ENCODE data around the gene OPCML.

The OPCML gene

GRCh38 chr11:132504501-132505041, 1027.7 kb downstream of the OPCML start:
- DNase-seq (ENCODE audit: low read depth): no peak
- no peak overlapping the region for H3K4me3 ChIP-seq (ENCODE audit: low read length)
- no peak for TF ChIP-seq CTCF (IDR thresholded peaks at IDR 0.05; ENCODE audit: insufficient read depth, low read depth, low read length, missing control alignments)

- DNase-seq (ENCODE audit: low read depth): no peak
- H3K4me3 ChIP-seq (ENCODE audit: low read length): no peak overlapping the region
- TF ChIP-seq CTCF (IDR thresholded peaks at IDR 0.05; ENCODE audit: insufficient read depth, low read depth, low read length, missing control alignments): no peak
Measured at GRCh38 chr11:132501356-132501755, 1030.9 kb downstream of the OPCML start.

GRCh38 chr11:132499661-132500060, 1032.6 kb downstream of the OPCML start:
- no peak for TF ChIP-seq CTCF (IDR thresholded peaks at IDR 0.05; ENCODE audit: insufficient read depth, low read depth, low read length, missing control alignments)
- H3K4me3 ChIP-seq (ENCODE audit: low read length): no peak overlapping the region
- no peak for DNase-seq (ENCODE audit: low read depth)

GRCh38 chr11:132496341-132496740, 1036.0 kb downstream of the OPCML start:
- TF ChIP-seq CTCF (IDR thresholded peaks at IDR 0.05; ENCODE audit: insufficient read depth, low read depth, low read length, missing control alignments): no peak
- no peak overlapping the region for H3K4me3 ChIP-seq (ENCODE audit: low read length)
- no peak for DNase-seq (ENCODE audit: low read depth)

GRCh38 chr11:132493801-132494200, 1038.5 kb downstream of the OPCML start:
- H3K4me3 ChIP-seq (ENCODE audit: low read length): no peak overlapping the region
- no peak for TF ChIP-seq CTCF (IDR thresholded peaks at IDR 0.05; ENCODE audit: insufficient read depth, low read depth, low read length, missing control alignments)
- no peak for DNase-seq (ENCODE audit: low read depth)

GRCh38 chr11:132490978-132491377, 1041.3 kb downstream of the OPCML start:
- DNase-seq (ENCODE audit: low read depth): peak; percentile 73
- no peak overlapping the region for H3K4me3 ChIP-seq (ENCODE audit: low read length)
- no peak for TF ChIP-seq CTCF (IDR thresholded peaks at IDR 0.05; ENCODE audit: insufficient read depth, low read depth, low read length, missing control alignments)

- no peak for TF ChIP-seq CTCF (IDR thresholded peaks at IDR 0.05; ENCODE audit: insufficient read depth, low read depth, low read length, missing control alignments)
Measured at GRCh38 chr11:132486060-132486459, 1046.2 kb downstream of the OPCML start.

More at GRCh38 chr11:132486060-132486459, 1046.2 kb downstream of the OPCML start:
- H3K4me3 ChIP-seq (ENCODE audit: low read length): no peak overlapping the region
- DNase-seq (ENCODE audit: low read depth): no peak

Data from epithelial cell of esophagus (primary cell).